ENCODE measurements around the gene FRG2B. TPM values are rescaled to one million over a fixed set of nuclear protein-coding genes. Genes with fewer than 3 reads are reported as not detected.
"Not testable (repeated sequence)": the region's sequence is repeated elsewhere in the genome, so short reads cannot be mapped to it uniquely, and the experiment has no call there.

Gene FRG2B
- not detected in 2 replicates for total RNA-seq
- long read RNA-seq, result 0 reads

- H3K4me3 Mint-ChIP-seq (ENCODE audit: unreplicated experiment); DNase-seq (ENCODE audit: extremely low spot score, unreplicated experiment); H3K9me3 Mint-ChIP-seq (ENCODE audit: unreplicated experiment); H3K4me1 Mint-ChIP-seq (ENCODE audit: unreplicated experiment); H3K27ac Mint-ChIP-seq (ENCODE audit: unreplicated experiment); H3K27me3 Mint-ChIP-seq (ENCODE audit: unreplicated experiment); H3K36me3 Mint-ChIP-seq (ENCODE audit: unreplicated experiment): not testable (repeated sequence)
Measured at GRCh38 chr10:133626695-133627094, at the start of gene FRG2B. Gene FRG2B, minus strand, starts transcription at chr10:133626795. Its CDS starts 53 bp downstream, at chr10:133626742.

DNA sequence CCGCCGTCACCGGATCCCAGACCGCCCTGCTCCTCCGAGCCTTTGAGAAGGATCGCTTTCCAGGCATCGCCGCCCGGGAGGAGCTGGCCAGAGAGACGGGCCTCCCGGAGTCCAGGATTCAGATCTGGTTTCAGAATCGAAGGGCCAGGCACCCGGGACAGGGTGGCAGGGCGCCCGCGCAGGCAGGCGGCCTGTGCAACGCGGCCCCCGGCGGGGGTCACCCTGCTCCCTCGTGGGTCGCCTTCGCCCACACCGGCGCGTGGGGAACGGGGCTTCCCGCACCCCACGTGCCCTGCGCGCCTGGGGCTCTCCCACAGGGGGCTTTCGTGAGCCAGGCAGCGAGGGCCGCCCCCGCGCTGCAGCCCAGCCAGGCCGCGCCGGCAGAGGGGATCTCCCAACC, 40.9 kb upstream of the FRG2B start:
- not testable (repeated sequence) for H3K4me1 Mint-ChIP-seq (ENCODE audit: unreplicated experiment); H3K36me3 Mint-ChIP-seq (ENCODE audit: unreplicated experiment); H3K4me3 Mint-ChIP-seq (ENCODE audit: unreplicated experiment); H3K9me3 Mint-ChIP-seq (ENCODE audit: unreplicated experiment); DNase-seq (ENCODE audit: extremely low spot score, unreplicated experiment); H3K27me3 Mint-ChIP-seq (ENCODE audit: unreplicated experiment); H3K27ac Mint-ChIP-seq (ENCODE audit: unreplicated experiment)

DNA sequence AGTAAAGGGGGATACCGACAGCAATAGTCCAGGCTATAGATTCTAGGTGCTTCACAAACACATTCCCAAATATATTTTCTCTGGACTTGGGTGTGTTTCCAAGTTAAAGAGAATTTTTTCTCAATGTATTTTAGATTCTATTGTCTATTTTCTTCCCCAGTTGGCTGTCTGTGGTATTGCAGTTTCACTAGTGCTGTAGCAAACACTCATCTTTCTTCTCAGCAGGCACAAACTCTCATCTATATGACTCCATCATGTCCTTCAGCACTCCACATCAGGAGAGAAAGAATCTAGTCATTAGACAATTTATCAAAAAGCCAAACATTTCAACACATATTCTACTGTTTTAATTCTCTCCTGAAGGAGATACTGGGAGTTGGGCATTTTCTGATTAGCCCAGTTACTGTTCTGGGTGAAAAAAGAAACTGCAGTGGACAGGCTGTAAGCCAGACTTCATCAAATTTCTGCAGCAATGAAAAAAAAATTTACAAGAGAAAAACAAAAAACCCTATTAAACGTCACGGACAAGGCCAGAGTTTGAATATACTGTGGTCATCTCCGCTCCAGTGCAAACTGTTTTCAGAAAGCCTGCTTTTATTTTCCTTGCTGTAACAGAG, 37.1 kb upstream of the FRG2B start:
- DNase-seq (ENCODE audit: extremely low spot score, unreplicated experiment); H3K36me3 Mint-ChIP-seq (ENCODE audit: unreplicated experiment); H3K27me3 Mint-ChIP-seq (ENCODE audit: unreplicated experiment); H3K9me3 Mint-ChIP-seq (ENCODE audit: unreplicated experiment); H3K27ac Mint-ChIP-seq (ENCODE audit: unreplicated experiment); H3K4me3 Mint-ChIP-seq (ENCODE audit: unreplicated experiment); H3K4me1 Mint-ChIP-seq (ENCODE audit: unreplicated experiment): not testable (repeated sequence)

DNA sequence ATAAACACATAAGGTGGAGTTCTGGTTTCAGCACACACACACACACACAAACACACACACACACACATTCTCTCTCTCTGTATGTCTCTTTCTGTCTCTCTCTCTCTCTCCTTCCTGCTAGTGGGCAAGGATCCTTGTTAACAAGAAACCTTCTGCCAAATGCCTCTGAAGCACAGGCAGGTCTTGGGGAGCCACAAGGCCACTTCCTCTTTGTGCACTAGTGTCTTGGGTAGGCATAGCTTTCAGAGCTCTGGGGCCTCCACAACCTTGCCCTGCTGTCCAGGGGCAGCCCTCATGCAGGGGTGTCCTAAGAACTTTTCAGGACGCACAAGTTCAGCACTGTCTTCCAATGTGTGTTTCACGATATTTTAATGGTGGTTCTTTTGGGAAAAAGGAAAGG, 34.5 kb upstream of the FRG2B start:
- not testable (repeated sequence) for H3K27ac Mint-ChIP-seq (ENCODE audit: unreplicated experiment); DNase-seq (ENCODE audit: extremely low spot score, unreplicated experiment); H3K36me3 Mint-ChIP-seq (ENCODE audit: unreplicated experiment); H3K4me1 Mint-ChIP-seq (ENCODE audit: unreplicated experiment); H3K27me3 Mint-ChIP-seq (ENCODE audit: unreplicated experiment); H3K4me3 Mint-ChIP-seq (ENCODE audit: unreplicated experiment); H3K9me3 Mint-ChIP-seq (ENCODE audit: unreplicated experiment)

DNA sequence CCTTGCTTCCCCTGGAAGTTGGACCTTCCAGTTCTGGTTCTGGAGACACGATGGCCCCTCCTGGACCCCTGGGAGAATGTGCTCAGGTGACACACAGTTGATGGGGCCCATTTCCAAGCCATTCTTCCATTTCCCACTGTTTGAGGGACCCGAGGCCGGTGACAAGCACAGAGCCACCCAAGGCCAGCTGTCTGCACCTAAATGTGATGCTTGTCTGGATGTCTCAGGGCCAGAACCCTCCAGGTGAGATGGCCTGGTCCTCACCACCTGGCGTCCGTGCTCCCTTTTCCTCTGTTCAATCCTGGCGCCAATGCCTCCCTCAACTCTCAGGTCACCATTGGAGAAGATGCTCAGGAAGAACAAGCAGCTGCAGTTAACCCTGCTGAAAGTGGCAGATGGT, 33.9 kb upstream of the FRG2B start:
- not testable (repeated sequence) for H3K4me3 Mint-ChIP-seq (ENCODE audit: unreplicated experiment); DNase-seq (ENCODE audit: extremely low spot score, unreplicated experiment); H3K27ac Mint-ChIP-seq (ENCODE audit: unreplicated experiment); H3K9me3 Mint-ChIP-seq (ENCODE audit: unreplicated experiment); H3K4me1 Mint-ChIP-seq (ENCODE audit: unreplicated experiment); H3K27me3 Mint-ChIP-seq (ENCODE audit: unreplicated experiment); H3K36me3 Mint-ChIP-seq (ENCODE audit: unreplicated experiment)

DNA sequence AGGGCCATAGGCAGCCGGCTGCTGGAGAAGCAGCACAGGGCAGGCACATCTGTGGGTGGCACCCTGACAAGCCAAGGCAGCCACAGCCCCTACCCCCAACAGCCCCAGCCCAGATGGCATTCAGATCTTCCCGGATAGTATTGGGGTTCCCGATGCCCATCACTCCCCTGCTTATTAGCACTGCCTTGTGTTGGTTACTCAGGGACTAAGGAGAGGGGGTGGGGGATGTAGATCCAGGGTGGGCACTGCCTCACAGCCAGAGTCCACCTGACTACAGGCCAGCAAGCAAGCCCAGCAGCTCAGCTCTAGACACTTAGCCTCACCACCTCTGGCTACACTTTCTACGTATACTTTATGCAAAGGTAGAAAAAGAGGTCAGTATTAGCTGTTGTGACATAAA, 30.7 kb upstream of the FRG2B start:
- not testable (repeated sequence) for H3K4me3 Mint-ChIP-seq (ENCODE audit: unreplicated experiment); H3K9me3 Mint-ChIP-seq (ENCODE audit: unreplicated experiment); H3K27ac Mint-ChIP-seq (ENCODE audit: unreplicated experiment); DNase-seq (ENCODE audit: extremely low spot score, unreplicated experiment); H3K4me1 Mint-ChIP-seq (ENCODE audit: unreplicated experiment); H3K36me3 Mint-ChIP-seq (ENCODE audit: unreplicated experiment); H3K27me3 Mint-ChIP-seq (ENCODE audit: unreplicated experiment)

DNA sequence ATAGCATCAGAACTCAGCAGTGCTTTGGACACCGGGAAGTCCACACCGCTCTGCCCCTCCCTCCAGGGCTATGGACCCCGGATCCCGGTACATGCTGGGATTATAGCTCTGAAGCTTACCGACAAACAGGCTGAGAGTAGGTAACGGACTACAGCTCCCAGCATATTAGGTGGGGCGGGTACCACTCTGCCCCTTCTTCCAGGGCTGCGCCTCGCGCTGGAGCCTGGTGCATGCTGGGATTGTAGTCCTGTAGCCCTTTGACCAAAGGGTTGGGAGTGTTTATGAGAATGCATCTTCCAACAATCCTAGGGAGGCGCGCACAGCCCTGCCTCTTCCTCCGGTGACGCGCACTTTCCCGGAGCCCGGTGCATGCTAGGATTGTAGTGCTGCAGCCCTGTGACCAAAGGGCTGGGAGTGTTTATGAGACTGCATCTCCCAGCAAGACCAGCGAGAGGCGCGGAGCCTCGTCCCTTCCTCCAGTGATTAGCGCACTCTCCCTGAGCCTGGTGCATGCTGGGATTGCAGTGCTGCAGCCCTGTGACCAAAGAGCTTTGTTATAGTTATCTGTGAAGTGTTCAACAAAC, 22.4 kb upstream of the FRG2B start:
- H3K27me3 Mint-ChIP-seq (ENCODE audit: unreplicated experiment); H3K27ac Mint-ChIP-seq (ENCODE audit: unreplicated experiment): not testable (repeated sequence)

DNA sequence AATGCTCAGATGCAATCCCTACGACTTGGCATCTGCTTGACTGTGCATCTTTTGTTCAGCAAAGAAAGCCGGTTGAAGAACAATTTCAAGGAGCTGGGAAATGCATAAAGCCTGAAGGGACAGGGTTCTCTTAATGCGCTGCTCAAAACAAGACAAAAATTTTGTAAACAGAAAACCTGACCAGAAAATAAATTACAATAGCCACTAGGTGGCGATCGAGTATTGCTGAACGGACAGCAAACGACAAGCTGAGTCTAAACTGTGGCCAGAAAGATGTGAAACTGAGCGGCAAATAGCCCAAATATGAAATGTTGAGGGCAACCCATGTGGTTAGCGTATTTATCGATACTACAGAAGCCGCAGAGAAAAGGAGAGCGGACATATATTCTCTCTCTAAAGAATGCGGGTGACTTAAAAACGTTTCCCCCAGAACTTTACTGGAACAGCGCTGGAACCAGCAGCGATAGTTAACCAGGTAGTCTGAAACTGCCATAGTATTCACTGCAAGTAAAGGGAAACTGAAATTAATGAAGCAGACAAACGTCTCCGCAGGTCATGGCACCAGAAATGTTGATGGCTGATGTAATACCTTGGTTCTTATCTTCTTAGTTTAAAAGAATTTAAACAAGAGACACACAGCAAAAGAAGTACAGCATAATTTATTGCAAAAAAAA, 20.6 kb upstream of the FRG2B start:
- not testable (repeated sequence) for DNase-seq (ENCODE audit: extremely low spot score, unreplicated experiment); H3K36me3 Mint-ChIP-seq (ENCODE audit: unreplicated experiment); H3K4me3 Mint-ChIP-seq (ENCODE audit: unreplicated experiment); H3K9me3 Mint-ChIP-seq (ENCODE audit: unreplicated experiment); H3K4me1 Mint-ChIP-seq (ENCODE audit: unreplicated experiment); H3K27me3 Mint-ChIP-seq (ENCODE audit: unreplicated experiment); H3K27ac Mint-ChIP-seq (ENCODE audit: unreplicated experiment)
- TF ChIP-seq, protein P1, sequence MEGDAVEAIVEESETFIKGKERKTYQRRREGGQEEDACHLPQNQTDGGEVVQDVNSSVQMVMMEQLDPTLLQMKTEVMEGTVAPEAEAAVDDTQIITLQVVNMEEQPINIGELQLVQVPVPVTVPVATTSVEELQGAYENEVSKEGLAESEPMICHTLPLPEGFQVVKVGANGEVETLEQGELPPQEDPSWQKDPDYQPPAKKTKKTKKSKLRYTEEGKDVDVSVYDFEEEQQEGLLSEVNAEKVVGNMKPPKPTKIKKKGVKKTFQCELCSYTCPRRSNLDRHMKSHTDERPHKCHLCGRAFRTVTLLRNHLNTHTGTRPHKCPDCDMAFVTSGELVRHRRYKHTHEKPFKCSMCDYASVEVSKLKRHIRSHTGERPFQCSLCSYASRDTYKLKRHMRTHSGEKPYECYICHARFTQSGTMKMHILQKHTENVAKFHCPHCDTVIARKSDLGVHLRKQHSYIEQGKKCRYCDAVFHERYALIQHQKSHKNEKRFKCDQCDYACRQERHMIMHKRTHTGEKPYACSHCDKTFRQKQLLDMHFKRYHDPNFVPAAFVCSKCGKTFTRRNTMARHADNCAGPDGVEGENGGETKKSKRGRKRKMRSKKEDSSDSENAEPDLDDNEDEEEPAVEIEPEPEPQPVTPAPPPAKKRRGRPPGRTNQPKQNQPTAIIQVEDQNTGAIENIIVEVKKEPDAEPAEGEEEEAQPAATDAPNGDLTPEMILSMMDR (IDR thresholded peaks at IDR 0.05), result peak; percentile 58

More for the DNA sequence above, 22.4 kb upstream of the FRG2B start:
- H3K9me3 Mint-ChIP-seq (ENCODE audit: unreplicated experiment); H3K4me3 Mint-ChIP-seq (ENCODE audit: unreplicated experiment); H3K36me3 Mint-ChIP-seq (ENCODE audit: unreplicated experiment); H3K4me1 Mint-ChIP-seq (ENCODE audit: unreplicated experiment); DNase-seq (ENCODE audit: extremely low spot score, unreplicated experiment): not testable (repeated sequence)

- H3K9me3 Mint-ChIP-seq (ENCODE audit: unreplicated experiment); H3K4me3 Mint-ChIP-seq (ENCODE audit: unreplicated experiment); H3K27ac Mint-ChIP-seq (ENCODE audit: unreplicated experiment): not testable (repeated sequence)
Measured at GRCh38 chr10:133637846-133638235, 11.2 kb upstream of the FRG2B start.

GRCh38 chr10:133637202-133637845, 10.7 kb upstream of the FRG2B start:
- H3K27ac Mint-ChIP-seq (ENCODE audit: unreplicated experiment); H3K27me3 Mint-ChIP-seq (ENCODE audit: unreplicated experiment); H3K9me3 Mint-ChIP-seq (ENCODE audit: unreplicated experiment); DNase-seq (ENCODE audit: extremely low spot score, unreplicated experiment); H3K4me1 Mint-ChIP-seq (ENCODE audit: unreplicated experiment); H3K4me3 Mint-ChIP-seq (ENCODE audit: unreplicated experiment); H3K36me3 Mint-ChIP-seq (ENCODE audit: unreplicated experiment): not testable (repeated sequence)

More at GRCh38 chr10:133637846-133638235, 11.2 kb upstream of the FRG2B start:
- not testable (repeated sequence) for DNase-seq (ENCODE audit: extremely low spot score, unreplicated experiment); H3K36me3 Mint-ChIP-seq (ENCODE audit: unreplicated experiment); H3K4me1 Mint-ChIP-seq (ENCODE audit: unreplicated experiment); H3K27me3 Mint-ChIP-seq (ENCODE audit: unreplicated experiment)

GRCh38 chr10:133630723-133631249, 4.2 kb upstream of the FRG2B start:
- not testable (repeated sequence) for DNase-seq (ENCODE audit: extremely low spot score, unreplicated experiment); H3K27ac Mint-ChIP-seq (ENCODE audit: unreplicated experiment); H3K27me3 Mint-ChIP-seq (ENCODE audit: unreplicated experiment); H3K9me3 Mint-ChIP-seq (ENCODE audit: unreplicated experiment); H3K4me1 Mint-ChIP-seq (ENCODE audit: unreplicated experiment); H3K4me3 Mint-ChIP-seq (ENCODE audit: unreplicated experiment); H3K36me3 Mint-ChIP-seq (ENCODE audit: unreplicated experiment)
